ENCODE measurements around the gene MALRD1. TPM values are rescaled to one million over a fixed set of nuclear protein-coding genes. Genes with fewer than 3 reads are reported as not detected.

MALRD1 gene
- total RNA-seq, 1 donor from 2014 or later, result 0.11 TPM

DNA sequence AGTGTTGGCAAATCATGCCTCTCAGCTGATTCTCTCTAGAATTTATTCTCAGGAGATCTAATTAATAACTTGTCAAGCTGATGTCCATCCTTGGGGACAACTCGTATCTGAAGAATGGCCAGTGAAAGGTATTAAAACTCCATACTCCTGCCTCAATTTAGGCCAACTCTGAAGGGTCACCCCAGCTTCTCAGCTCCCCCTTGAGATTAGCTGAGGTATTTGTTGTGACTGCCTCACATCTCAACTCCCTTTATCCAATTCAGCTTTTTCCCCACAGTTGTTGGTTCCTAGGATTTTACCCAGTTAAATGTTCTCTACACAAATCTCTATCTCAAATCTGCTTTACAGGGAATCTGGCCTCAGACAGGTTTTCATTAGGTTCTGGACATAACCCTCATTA, 182.4 kb downstream of the MALRD1 start:
- H3K27ac ChIP-seq, result no peak overlapping the region
- no peaks in the 10 kb centered on the region for H3K4me1 ChIP-seq
- Mint-ChIP-seq H3K9me3 (peaks cover 4% of the 10 kb centered on the region), H3K36me3 (no peaks in the 10 kb centered on the region), H3K4me3 (no peak overlapping the region), H3K27me3 (ENCODE audit: insufficient read depth, low read depth) (no peaks in the 10 kb centered on the region), H3K27ac (no peak overlapping the region), H3K4me1 (no peaks in the 10 kb centered on the region)
- H3K79me2 ChIP-seq (ENCODE audit: low read depth), result no peaks in the 10 kb centered on the region
- H3K36me3 ChIP-seq, result no peaks in the 10 kb centered on the region
- no peaks in the 10 kb centered on the region for H3F3A ChIP-seq (ENCODE audit: low read depth)
- H3K27me3 ChIP-seq, result no peaks in the 10 kb centered on the region
- peak overlapping the region; percentile 26 for H2AFZ ChIP-seq (replicated peaks)
- no peak overlapping the region for H3K4me3 ChIP-seq
- no peaks in the 10 kb centered on the region for H4K20me1 ChIP-seq (ENCODE audit: low read depth)
- H3K9ac ChIP-seq, result no peak overlapping the region
- TF ChIP-seq, protein P1, sequence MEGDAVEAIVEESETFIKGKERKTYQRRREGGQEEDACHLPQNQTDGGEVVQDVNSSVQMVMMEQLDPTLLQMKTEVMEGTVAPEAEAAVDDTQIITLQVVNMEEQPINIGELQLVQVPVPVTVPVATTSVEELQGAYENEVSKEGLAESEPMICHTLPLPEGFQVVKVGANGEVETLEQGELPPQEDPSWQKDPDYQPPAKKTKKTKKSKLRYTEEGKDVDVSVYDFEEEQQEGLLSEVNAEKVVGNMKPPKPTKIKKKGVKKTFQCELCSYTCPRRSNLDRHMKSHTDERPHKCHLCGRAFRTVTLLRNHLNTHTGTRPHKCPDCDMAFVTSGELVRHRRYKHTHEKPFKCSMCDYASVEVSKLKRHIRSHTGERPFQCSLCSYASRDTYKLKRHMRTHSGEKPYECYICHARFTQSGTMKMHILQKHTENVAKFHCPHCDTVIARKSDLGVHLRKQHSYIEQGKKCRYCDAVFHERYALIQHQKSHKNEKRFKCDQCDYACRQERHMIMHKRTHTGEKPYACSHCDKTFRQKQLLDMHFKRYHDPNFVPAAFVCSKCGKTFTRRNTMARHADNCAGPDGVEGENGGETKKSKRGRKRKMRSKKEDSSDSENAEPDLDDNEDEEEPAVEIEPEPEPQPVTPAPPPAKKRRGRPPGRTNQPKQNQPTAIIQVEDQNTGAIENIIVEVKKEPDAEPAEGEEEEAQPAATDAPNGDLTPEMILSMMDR (IDR thresholded peaks at IDR 0.05), result peak; percentile 27
- no peak for TF ChIP-seq EZH2 (IDR thresholded peaks at IDR 0.05)
- H3K4me2 ChIP-seq, result no peak overlapping the region
- DNase-seq (ENCODE audit: low spot score), result no peak
- peaks cover 6% of the 10 kb centered on the region for H3K9me3 ChIP-seq (ENCODE audit: low read depth)

DNA sequence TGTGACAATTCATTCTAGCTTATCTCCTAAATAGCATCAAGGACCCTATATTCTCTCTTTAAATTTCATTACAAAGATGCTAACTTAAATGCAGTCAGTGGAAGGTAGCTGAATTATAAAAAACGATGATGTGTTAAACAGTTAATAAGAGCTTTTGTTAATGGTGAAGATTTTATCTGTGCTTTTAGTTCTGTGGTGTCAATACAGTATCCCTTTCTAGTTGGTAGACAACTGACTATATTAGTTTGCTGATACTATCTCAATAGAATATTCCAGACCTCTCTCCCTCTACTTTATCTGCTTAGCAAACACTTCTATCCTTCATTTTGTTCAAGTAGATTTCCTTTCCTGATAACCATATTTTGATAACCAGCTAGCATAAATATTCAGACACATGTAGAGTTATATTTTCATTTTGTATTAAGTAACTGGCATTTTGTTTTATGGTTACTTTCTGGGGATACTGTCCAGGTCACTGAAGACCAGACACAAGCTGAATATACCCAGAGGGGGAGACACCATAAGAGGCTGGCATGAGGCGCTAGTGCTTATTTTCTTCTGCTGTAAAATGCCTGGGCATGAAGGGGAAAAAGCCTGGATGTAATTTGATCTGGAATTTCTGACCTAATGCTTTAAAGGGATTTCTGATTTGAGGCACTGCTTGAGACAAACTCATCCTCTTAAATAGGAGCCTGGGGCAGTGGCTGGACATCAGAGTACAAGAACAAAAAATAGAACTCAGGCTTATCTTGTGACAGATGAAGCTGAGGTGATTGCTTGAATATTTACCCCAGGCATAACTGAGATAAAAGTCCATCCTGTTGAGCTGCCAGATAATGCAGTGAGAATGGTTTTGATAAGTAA, 197.5 kb downstream of the MALRD1 start:
- H3K27ac ChIP-seq, result no peak overlapping the region
- H3F3A ChIP-seq (ENCODE audit: low read depth), result no peaks in the 10 kb centered on the region
- no peaks in the 10 kb centered on the region for H3K79me2 ChIP-seq (ENCODE audit: low read depth)
- no peaks in the 10 kb centered on the region for H3K9me3 ChIP-seq (ENCODE audit: low read depth)
- no peak overlapping the region for H3K4me3 ChIP-seq
- no peak for DNase-seq (ENCODE audit: low spot score)
- H4K20me1 ChIP-seq (ENCODE audit: low read depth), result no peaks in the 10 kb centered on the region
- no peak overlapping the region for H3K4me2 ChIP-seq
- Mint-ChIP-seq H3K36me3 (no peaks in the 10 kb centered on the region), H3K27ac (no peak overlapping the region), H3K27me3 (ENCODE audit: insufficient read depth, low read depth) (no peaks in the 10 kb centered on the region), H3K4me3 (no peak overlapping the region), H3K9me3 (no peaks in the 10 kb centered on the region), H3K4me1 (peaks cover 6% of the 10 kb centered on the region)
- no peak for TF ChIP-seq EZH2 (IDR thresholded peaks at IDR 0.05)
- TF ChIP-seq EZH2phosphoT487 (IDR thresholded peaks at IDR 0.05), result no peak
- H3K27me3 ChIP-seq, result no peaks in the 10 kb centered on the region
- H3K9ac ChIP-seq, result no peak overlapping the region
- H3K4me1 ChIP-seq, result no peaks in the 10 kb centered on the region
- H2AFZ ChIP-seq (replicated peaks), result peak overlapping the region; percentile 23
- no peaks in the 10 kb centered on the region for H3K36me3 ChIP-seq

DNA sequence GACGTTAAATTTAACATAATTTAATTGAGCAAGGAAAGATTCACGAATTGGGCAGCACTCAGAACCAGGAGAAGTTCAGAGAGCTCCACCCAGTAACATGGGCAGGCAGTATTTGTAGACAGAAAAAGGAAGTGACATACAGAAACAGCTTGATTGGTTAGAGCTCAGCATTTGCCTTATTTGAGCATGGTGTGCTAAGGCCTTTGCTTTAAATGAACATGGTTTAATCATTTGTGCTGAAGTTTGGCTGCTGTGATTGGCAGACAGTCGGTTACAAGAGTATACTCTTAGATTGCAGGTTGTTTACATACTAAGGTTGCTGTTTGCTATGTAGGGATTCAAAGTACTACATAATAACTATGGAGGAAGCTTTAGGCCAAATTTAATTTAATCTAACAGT, 199.2 kb downstream of the MALRD1 start:
- Histone ChIP-seq H3K9me3 (ENCODE audit: low read depth) (no peaks in the 10 kb centered on the region), H4K20me1 (ENCODE audit: low read depth) (no peaks in the 10 kb centered on the region), H2AFZ (replicated peaks) (no peak overlapping the region), H3K4me1 (no peaks in the 10 kb centered on the region), H3K27me3 (no peaks in the 10 kb centered on the region), H3K36me3 (no peaks in the 10 kb centered on the region), H3F3A (ENCODE audit: low read depth) (no peaks in the 10 kb centered on the region), H3K9ac (no peak overlapping the region), H3K4me2 (no peak overlapping the region), H3K79me2 (ENCODE audit: low read depth) (no peaks in the 10 kb centered on the region), H3K4me3 (no peak overlapping the region), H3K27ac (no peak overlapping the region)
- Mint-ChIP-seq H3K9me3 (no peaks in the 10 kb centered on the region), H3K27me3 (ENCODE audit: insufficient read depth, low read depth) (peaks cover 2% of the 10 kb centered on the region), H3K27ac (no peak overlapping the region), H3K36me3 (no peaks in the 10 kb centered on the region), H3K4me1 (peaks cover 6% of the 10 kb centered on the region), H3K4me3 (no peak overlapping the region)
- TF ChIP-seq, protein P1 (IDR thresholded peaks at IDR 0.05), result no peak
- TF ChIP-seq EZH2 (IDR thresholded peaks at IDR 0.05) (no peak), EZH2phosphoT487 (IDR thresholded peaks at IDR 0.05) (no peak)
- DNase-seq (ENCODE audit: low spot score), result no peak

DNA sequence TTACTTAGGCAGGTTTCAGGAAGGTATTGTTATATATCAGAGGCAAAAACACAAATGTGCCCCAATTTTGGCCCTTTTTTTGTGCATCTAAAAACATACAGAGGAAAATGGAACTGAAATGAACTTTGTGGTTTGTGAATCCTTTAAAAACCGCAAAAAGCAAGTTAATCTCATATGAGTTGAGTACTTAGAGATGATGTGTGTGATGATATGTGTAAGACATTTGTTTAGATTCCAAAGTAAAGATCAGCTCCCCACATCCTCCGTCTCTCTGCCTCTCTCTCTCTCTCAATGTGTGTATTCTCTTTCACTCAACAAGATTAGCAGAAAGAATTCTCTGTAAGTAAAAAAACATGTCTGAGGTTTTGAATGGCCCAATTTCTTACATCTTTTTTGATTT, 201.9 kb downstream of the MALRD1 start:
- Histone ChIP-seq H3K36me3 (no peaks in the 10 kb centered on the region), H3K27ac (no peak overlapping the region), H3K4me2 (no peak overlapping the region), H3K4me1 (no peaks in the 10 kb centered on the region), H3K9ac (no peak overlapping the region), H3K79me2 (ENCODE audit: low read depth) (no peaks in the 10 kb centered on the region), H3K4me3 (no peak overlapping the region), H3K27me3 (no peaks in the 10 kb centered on the region), H2AFZ (replicated peaks) (no peak overlapping the region), H3K9me3 (ENCODE audit: low read depth) (no peaks in the 10 kb centered on the region), H3F3A (ENCODE audit: low read depth) (no peaks in the 10 kb centered on the region), H4K20me1 (ENCODE audit: low read depth) (no peaks in the 10 kb centered on the region)
- no peaks in the 10 kb centered on the region for H3K9me3 Mint-ChIP-seq
- peaks cover 2% of the 10 kb centered on the region for H3K27me3 Mint-ChIP-seq (ENCODE audit: insufficient read depth, low read depth)
- H3K4me3 Mint-ChIP-seq, result no peak overlapping the region
- no peak overlapping the region for H3K27ac Mint-ChIP-seq
- TF ChIP-seq EZH2 (IDR thresholded peaks at IDR 0.05) (no peak), EZH2phosphoT487 (IDR thresholded peaks at IDR 0.05) (no peak)
- TF ChIP-seq, protein P1 (IDR thresholded peaks at IDR 0.05), result no peak
- no peak for DNase-seq (ENCODE audit: low spot score)
- peaks cover 6% of the 10 kb centered on the region for H3K4me1 Mint-ChIP-seq
- H3K36me3 Mint-ChIP-seq, result no peaks in the 10 kb centered on the region

Measured in neural progenitor cell (in vitro differentiated cells).